CD4-positive, alpha-beta memory T cell (primary cell): Measurements from ENCODE around the gene TMEM41A. TPM values are rescaled to one million over a fixed set of nuclear protein-coding genes. Genes with fewer than 3 reads are reported as not detected.
A peak's percentile ranks its signal among the peaks of the same experiment; 100 is the strongest.
"Not testable (repeated sequence)": the region's sequence is repeated elsewhere in the genome, so short reads cannot be mapped to it uniquely, and the experiment has no call there.

Source experiments
- CTCF ChIA-PET: fragments of 350-600 bp; sonication (Branson Sonifier 250); formaldehyde crosslinking; loops from one replicate; lab custom pipeline; 2021; ENCODE audit warnings: inconsistent platforms; ENCODE audit not compliant: partially characterized antibody; lab: Charles Lee
- POLR2A ChIA-PET: fragments of 350-600 bp; sonication (Branson Sonifier 250); formaldehyde crosslinking; loops from one replicate; lab custom pipeline; 2021; ENCODE audit not compliant: partially characterized antibody; lab: Charles Lee
- DNase-seq, 5 donors: peaks; one replicate each; pipeline versions ENCODE4 v3.0.0 to v3.0.0-alpha.2; 2020 to 2022; ENCODE audit warnings: mixed read lengths in 1 of 5
- H3K27ac ChIP-seq: one replicate; pipeline ENCODE4 v1.7.0; 2013; ENCODE audit warnings: low read depth, low read length
- H3K27me3 ChIP-seq: 2 replicates; pipeline ENCODE4 v1.7.0; 2013; ENCODE audit warnings: mild to moderate bottlenecking, low read length, moderate library complexity; ENCODE audit not compliant: insufficient read depth
- H3K36me3 ChIP-seq: 2 replicates; pipeline ENCODE4 v1.7.0; 2013; ENCODE audit warnings: mild to moderate bottlenecking, low read length, moderate library complexity; ENCODE audit not compliant: insufficient read depth
- H3K4me1 ChIP-seq: 2 replicates; pipeline ENCODE4 v1.7.0; 2013; ENCODE audit warnings: mild to moderate bottlenecking, low read length, moderate library complexity; ENCODE audit not compliant: insufficient read depth
- H3K4me3 ChIP-seq, 2 donors: one replicate each; pipeline ENCODE4 v1.7.0; 2013; ENCODE audit warnings: low read length in 2 of 2, mild to moderate bottlenecking in 1 of 2
- H3K9me3 ChIP-seq, 2 donors: one replicate each; pipeline ENCODE4 v1.7.0; 2013; ENCODE audit warnings: low read length in 2 of 2, control low read depth in 1 of 2; ENCODE audit not compliant: control insufficient read depth in 1 of 2
- H3K27ac Mint-ChIP-seq, 7 donors: one replicate each; pipeline ENCODE4 v1.8.0; 2020 to 2021; ENCODE audit warnings: mixed read lengths in 7 of 7, mild to moderate bottlenecking in 6 of 7, inconsistent platforms in 3 of 7, moderate library complexity in 3 of 7
- H3K27me3 Mint-ChIP-seq, 2 donors: one replicate each; pipeline ENCODE4 v1.8.0; 2020 to 2021; ENCODE audit warnings: mixed read lengths in 2 of 2
- H3K36me3 Mint-ChIP-seq, 2 donors: one replicate each; pipeline ENCODE4 v1.8.0; 2020 to 2021; ENCODE audit warnings: mixed read lengths in 2 of 2, inconsistent platforms in 1 of 2, mild to moderate bottlenecking in 1 of 2
- H3K4me1 Mint-ChIP-seq, 4 donors: one replicate each; pipeline ENCODE4 v1.8.0; 2020 to 2021; ENCODE audit warnings: mixed read lengths in 4 of 4, mild to moderate bottlenecking in 1 of 4
- H3K4me3 Mint-ChIP-seq, 8 donors: one replicate each; pipeline ENCODE4 v1.8.0; 2020 to 2021; ENCODE audit warnings: mixed read lengths in 8 of 8, mild to moderate bottlenecking in 7 of 8, moderate library complexity in 6 of 8, inconsistent platforms in 3 of 8
- H3K9me3 Mint-ChIP-seq, 8 donors: one replicate each; pipeline ENCODE4 v1.8.0; 2020 to 2021; ENCODE audit warnings: mixed read lengths in 8 of 8, mild to moderate bottlenecking in 5 of 8, inconsistent platforms in 3 of 8, moderate library complexity in 1 of 8
- intact Hi-C: fragments of 100-400 bp; cut with micrococcal nuclease; formaldehyde crosslinking; loops from one replicate; pipeline ENCODE4 v1.15.1; 2023
- polyA plus RNA-seq, 2 donors: library from polyadenylated mRNA; unstranded; fragments of 300-500 nt; fragmentation: Illumina TruSeq; gene quantifications; one replicate each; pipeline ENCODE4 v1.2.3, GENCODE V29; 2021
- total RNA-seq, 2 experiments: library from RNA; stranded (reverse); gene quantifications; one replicate each; pipeline ENCODE4 v1.2.3, GENCODE V29; 2021

TMEM41A gene
- total and polyA plus RNA-seq, 4 experiments from 2014 or later: 22.2 to 28.0 (median 25.0) TPM

- no peak overlapping the region for H3K27ac ChIP-seq
- Mint-ChIP-seq H3K4me3 (no peak overlapping the region), H3K36me3 (peaks cover 12 to 34% of the 10 kb centered on the region in 2 donors), H3K9me3 (no peaks in the 10 kb centered on the region), H3K27me3 (no peaks in the 10 kb centered on the region), H3K4me1 (no peaks in the 10 kb centered on the region), H3K27ac (no peak overlapping the region)
- intact Hi-C loops: no loop called here
- no peaks in the 10 kb centered on the region for H3K36me3 ChIP-seq
- no peak overlapping the region for H3K4me3 ChIP-seq
- no peaks in the 10 kb centered on the region for H3K27me3 ChIP-seq
- ChIA-PET CTCF (no interaction called here), POLR2A (no interaction called here)
- no peak for DNase-seq
- H3K4me1 ChIP-seq: no peaks in the 10 kb centered on the region
- H3K9me3 ChIP-seq: no peaks in the 10 kb centered on the region
Measured at GRCh38 chr3:185470323-185470722, 28.5 kb downstream of the TMEM41A start.

DNA sequence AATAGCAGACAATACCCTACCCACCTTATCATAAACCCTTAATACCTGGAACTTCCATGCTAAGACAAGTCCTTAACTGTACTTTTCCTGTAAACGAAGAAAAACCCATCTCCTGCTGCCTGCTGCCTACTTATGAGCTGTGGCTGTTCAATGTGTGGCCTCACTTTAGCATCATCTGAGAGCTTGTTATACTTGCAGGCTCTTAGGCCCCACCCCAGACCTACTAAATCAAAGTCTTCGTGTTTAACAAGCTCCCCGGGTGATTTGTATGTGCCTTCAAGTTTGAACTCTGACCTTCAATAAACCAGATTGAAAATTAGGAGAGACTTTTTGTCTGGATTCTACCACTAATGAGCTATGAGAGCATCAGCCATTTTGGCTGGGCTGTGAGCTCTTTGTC lies 29.3 kb downstream of the TMEM41A start:
- Histone ChIP-seq H3K4me1 (no peaks in the 10 kb centered on the region), H3K27me3 (no peaks in the 10 kb centered on the region), H3K9me3 (no peaks in the 10 kb centered on the region), H3K27ac (no peak overlapping the region), H3K4me3 (no peak overlapping the region), H3K36me3 (no peaks in the 10 kb centered on the region)
- H3K4me3 Mint-ChIP-seq: no peak overlapping the region
- H3K4me1 Mint-ChIP-seq: no peaks in the 10 kb centered on the region
- H3K27me3 Mint-ChIP-seq: no peaks in the 10 kb centered on the region
- DNase-seq: no peak
- CTCF ChIA-PET: interaction anchor here (0.7 kb wide), 1 partner anchor 9 kb away, joined by 3 read pairs; no protein-coding TSS in a partner anchor
- intact Hi-C loops: no loop called here
- H3K9me3 Mint-ChIP-seq: no peaks in the 10 kb centered on the region
- H3K36me3 Mint-ChIP-seq: peaks cover 7 to 28% of the 10 kb centered on the region in 2 donors
- H3K27ac Mint-ChIP-seq: peak overlapping the region in 2 of 7 donors; percentile 16 to 45
- POLR2A ChIA-PET: no interaction called here

DNA sequence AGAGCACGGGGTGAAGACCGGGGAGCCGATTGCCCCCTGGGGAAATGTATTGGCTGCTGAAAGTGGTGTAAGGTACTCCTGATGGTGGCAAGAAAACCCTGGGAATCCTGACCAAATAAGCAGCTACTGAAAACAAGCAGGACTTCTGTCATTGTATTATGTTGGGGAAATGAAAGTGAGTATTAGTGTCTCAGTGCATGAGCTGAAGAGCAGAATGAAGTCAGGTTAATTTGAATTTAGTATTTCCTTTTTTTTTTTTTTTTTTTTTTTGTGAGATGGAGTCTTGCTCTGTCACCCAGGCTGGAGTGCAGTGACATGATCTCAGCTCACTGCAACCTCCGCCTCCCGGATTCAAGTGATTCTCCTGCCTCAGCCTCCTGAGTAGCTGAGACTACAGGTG lies 32.7 kb downstream of the TMEM41A start:
- CTCF ChIA-PET, H3K27ac ChIP-seq, H3K4me1 Mint-ChIP-seq, H3K4me3 Mint-ChIP-seq, intact Hi-C loops, POLR2A ChIA-PET, H3K27me3 ChIP-seq, H3K4me1 ChIP-seq, DNase-seq, H3K9me3 ChIP-seq, H3K36me3 ChIP-seq, H3K27me3 Mint-ChIP-seq, H3K9me3 Mint-ChIP-seq, H3K4me3 ChIP-seq: not testable (repeated sequence)
- H3K36me3 Mint-ChIP-seq: peaks cover 0 to 19% of the 10 kb centered on the region in 2 donors
- H3K27ac Mint-ChIP-seq: peak overlapping the region in 1 of 7 donors; percentile 77

GRCh38 chr3:185465471-185465870 lies 33.4 kb downstream of the TMEM41A start:
- Mint-ChIP-seq H3K4me1 (no peaks in the 10 kb centered on the region), H3K4me3 (no peak overlapping the region), H3K36me3 (peaks cover 0 to 19% of the 10 kb centered on the region in 2 donors), H3K27me3 (no peaks in the 10 kb centered on the region), H3K9me3 (no peaks in the 10 kb centered on the region), H3K27ac (peak overlapping the region in 1 of 7 donors; percentile 37)
- Histone ChIP-seq H3K4me3 (no peak overlapping the region), H3K9me3 (no peaks in the 10 kb centered on the region), H3K4me1 (no peaks in the 10 kb centered on the region), H3K27me3 (no peaks in the 10 kb centered on the region), H3K27ac (no peak overlapping the region), H3K36me3 (no peaks in the 10 kb centered on the region)
- ChIA-PET POLR2A (no interaction called here), CTCF (no interaction called here)
- no peak for DNase-seq
- intact Hi-C loops: no loop called here

DNA sequence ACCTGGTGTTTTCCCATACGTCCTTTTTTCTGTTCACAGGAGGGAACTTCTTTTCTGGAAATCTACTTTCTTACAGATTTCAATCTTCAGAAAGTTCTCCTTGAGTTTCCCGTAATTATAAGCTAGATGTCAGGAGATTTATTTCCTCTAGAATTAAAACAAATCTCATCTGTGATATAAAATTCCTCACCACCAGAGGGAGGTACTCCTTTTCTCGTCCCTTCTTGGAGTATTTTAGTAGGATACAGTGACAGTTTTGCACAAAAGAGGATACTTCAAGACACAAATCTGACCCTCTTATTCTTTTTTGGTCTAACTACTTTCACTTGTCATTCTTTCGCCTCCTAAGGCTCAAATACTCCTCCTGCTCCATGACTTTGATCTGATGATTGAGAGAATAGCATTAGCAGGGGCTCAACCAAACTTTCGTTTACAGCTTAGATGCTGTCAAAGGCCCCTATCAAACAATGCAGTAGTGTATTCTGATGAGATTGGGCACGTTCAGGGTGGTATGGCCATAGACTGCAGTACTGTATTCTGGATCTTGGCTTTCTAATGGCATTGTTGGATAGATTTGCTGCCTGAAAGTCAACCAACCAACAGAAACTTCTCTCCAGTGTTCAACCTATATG lies 38.0 kb downstream of the TMEM41A start:
- Mint-ChIP-seq H3K27me3 (no peaks in the 10 kb centered on the region), H3K4me3 (no peak overlapping the region), H3K9me3 (no peaks in the 10 kb centered on the region), H3K27ac (no peak overlapping the region), H3K36me3 (peaks cover 0 to 14% of the 10 kb centered on the region in 2 donors), H3K4me1 (no peaks in the 10 kb centered on the region)
- ChIA-PET CTCF (no interaction called here), POLR2A (no interaction called here)
- intact Hi-C loops: no loop called here
- DNase-seq: no peak
- H3K27me3 ChIP-seq: no peaks in the 10 kb centered on the region
- no peaks in the 10 kb centered on the region for H3K36me3 ChIP-seq
- no peak overlapping the region for H3K27ac ChIP-seq
- H3K4me1 ChIP-seq: no peaks in the 10 kb centered on the region
- H3K9me3 ChIP-seq: no peaks in the 10 kb centered on the region
- no peak overlapping the region for H3K4me3 ChIP-seq

DNA sequence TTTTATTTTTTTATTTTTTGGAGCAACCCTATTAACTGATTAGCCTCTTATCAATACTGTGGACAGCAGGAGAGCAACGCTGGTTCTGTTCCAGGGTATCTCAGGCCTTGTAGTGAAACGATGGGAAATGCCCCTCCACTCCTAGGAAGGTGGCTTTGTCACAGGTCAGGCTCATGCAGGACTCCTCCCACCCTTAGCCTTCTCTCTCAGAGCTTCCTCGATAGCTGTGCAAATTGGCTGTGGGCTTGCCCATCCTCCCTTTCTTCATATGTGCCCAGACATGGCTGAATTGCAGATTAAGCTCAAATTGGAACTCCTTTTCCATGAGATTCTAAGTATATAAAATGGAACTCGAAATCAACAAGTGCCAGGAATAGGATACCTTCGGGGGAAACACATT lies 38.5 kb downstream of the TMEM41A start:
- H3K4me1 Mint-ChIP-seq: no peaks in the 10 kb centered on the region
- Histone ChIP-seq H3K27ac (no peak overlapping the region), H3K27me3 (no peaks in the 10 kb centered on the region), H3K9me3 (no peaks in the 10 kb centered on the region), H3K4me3 (no peak overlapping the region), H3K36me3 (no peaks in the 10 kb centered on the region), H3K4me1 (no peaks in the 10 kb centered on the region)
- no peaks in the 10 kb centered on the region for H3K9me3 Mint-ChIP-seq
- DNase-seq: no peak
- no peak overlapping the region for H3K27ac Mint-ChIP-seq
- peaks cover 0 to 14% of the 10 kb centered on the region in 2 donors for H3K36me3 Mint-ChIP-seq
- intact Hi-C loops: no loop called here
- CTCF ChIA-PET: no interaction called here
- H3K27me3 Mint-ChIP-seq: no peaks in the 10 kb centered on the region
- POLR2A ChIA-PET: no interaction called here
- H3K4me3 Mint-ChIP-seq: no peak overlapping the region

- ChIA-PET CTCF (no interaction called here), POLR2A (no interaction called here)
- no peak overlapping the region for H3K4me3 ChIP-seq
- no peaks in the 10 kb centered on the region for H3K9me3 Mint-ChIP-seq
- no peak overlapping the region for H3K4me3 Mint-ChIP-seq
- intact Hi-C loops: no loop called here
- H3K4me1 ChIP-seq: no peaks in the 10 kb centered on the region
- H3K27ac Mint-ChIP-seq: no peak overlapping the region
- no peaks in the 10 kb centered on the region for H3K9me3 ChIP-seq
- DNase-seq: no peak
- no peak overlapping the region for H3K27ac ChIP-seq
- peaks cover 0 to 3% of the 10 kb centered on the region in 2 donors for H3K36me3 Mint-ChIP-seq
- no peaks in the 10 kb centered on the region for H3K27me3 ChIP-seq
- no peaks in the 10 kb centered on the region for H3K36me3 ChIP-seq
- no peaks in the 10 kb centered on the region for H3K27me3 Mint-ChIP-seq
- H3K4me1 Mint-ChIP-seq: no peaks in the 10 kb centered on the region
Measured at GRCh38 chr3:185457376-185457775, 41.5 kb downstream of the TMEM41A start.
